ENCODE results near the gene ZNF558.

GRCh38 chr19:8826371-8826770 lies 5.7 kb downstream of the ZNF558 start:
- TF ChIP-seq, protein P1, sequence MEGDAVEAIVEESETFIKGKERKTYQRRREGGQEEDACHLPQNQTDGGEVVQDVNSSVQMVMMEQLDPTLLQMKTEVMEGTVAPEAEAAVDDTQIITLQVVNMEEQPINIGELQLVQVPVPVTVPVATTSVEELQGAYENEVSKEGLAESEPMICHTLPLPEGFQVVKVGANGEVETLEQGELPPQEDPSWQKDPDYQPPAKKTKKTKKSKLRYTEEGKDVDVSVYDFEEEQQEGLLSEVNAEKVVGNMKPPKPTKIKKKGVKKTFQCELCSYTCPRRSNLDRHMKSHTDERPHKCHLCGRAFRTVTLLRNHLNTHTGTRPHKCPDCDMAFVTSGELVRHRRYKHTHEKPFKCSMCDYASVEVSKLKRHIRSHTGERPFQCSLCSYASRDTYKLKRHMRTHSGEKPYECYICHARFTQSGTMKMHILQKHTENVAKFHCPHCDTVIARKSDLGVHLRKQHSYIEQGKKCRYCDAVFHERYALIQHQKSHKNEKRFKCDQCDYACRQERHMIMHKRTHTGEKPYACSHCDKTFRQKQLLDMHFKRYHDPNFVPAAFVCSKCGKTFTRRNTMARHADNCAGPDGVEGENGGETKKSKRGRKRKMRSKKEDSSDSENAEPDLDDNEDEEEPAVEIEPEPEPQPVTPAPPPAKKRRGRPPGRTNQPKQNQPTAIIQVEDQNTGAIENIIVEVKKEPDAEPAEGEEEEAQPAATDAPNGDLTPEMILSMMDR (IDR thresholded peaks at IDR 0.05 in 8 of 11, conservative IDR thresholded peaks at IDR 0.05 in 3 of 11): no peak
- no peak for TF ChIP-seq POLR2A (IDR thresholded peaks at IDR 0.05)
- TF ChIP-seq POLR2AphosphoS5 (IDR thresholded peaks at IDR 0.05): no peak

All from spleen (tissue), 7 donors.